ENCODE measurements around the gene PEX11G.

PEX11G gene

GRCh38 chr19:7492558-7492957 lies 3.7 kb upstream of the PEX11G start:
- DNase-seq, result no peak

DNA sequence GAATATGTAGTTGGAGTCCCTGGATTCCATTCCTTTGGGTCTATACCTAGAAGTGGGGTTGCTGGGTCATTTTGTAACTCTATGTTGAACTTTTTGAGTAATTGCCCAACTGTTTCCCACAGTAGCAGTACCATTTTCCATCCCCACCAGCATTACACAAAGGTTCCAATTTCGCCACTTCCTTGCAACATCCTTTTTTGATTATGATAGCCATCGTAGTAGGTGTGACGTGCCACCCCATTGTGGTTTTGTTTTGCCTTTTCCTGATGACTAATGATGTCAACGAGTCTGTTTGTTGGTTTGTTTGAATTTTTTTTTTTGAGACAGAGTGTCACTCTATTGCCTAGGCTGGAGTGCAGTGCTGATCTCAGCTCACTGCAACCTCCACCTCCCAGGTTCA lies 3.3 kb upstream of the PEX11G start:
- peak; percentile 57 for DNase-seq

- DNase-seq, result no peak
These were observed 792 bp upstream of the PEX11G start for GRCh38 chr19:7489609-7490044.

DNA sequence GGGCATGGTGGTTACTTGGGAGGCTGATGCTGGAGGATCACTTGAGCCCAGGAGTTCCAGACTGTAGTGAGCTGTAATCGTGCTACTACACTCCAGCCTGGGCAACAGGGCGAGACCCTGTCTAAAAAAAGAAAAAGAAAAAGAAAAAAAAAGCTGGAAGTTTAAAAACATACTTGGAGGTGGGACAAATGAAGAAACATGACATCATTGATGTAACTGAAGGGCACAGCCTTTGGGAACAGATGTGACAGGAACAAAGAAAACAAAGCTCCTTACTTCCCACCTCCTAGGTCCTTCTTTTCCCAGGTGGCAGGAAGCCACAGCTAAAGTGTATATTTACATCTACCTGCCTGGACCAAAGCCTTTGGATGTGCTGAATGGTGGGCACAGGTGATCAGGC lies 1.9 kb downstream of the PEX11G start:
- DNase-seq, result no peak

- DNase-seq, result peak; percentile 28
These were observed 5.1 kb downstream of the PEX11G start for GRCh38 chr19:7483720-7484201.

DNA sequence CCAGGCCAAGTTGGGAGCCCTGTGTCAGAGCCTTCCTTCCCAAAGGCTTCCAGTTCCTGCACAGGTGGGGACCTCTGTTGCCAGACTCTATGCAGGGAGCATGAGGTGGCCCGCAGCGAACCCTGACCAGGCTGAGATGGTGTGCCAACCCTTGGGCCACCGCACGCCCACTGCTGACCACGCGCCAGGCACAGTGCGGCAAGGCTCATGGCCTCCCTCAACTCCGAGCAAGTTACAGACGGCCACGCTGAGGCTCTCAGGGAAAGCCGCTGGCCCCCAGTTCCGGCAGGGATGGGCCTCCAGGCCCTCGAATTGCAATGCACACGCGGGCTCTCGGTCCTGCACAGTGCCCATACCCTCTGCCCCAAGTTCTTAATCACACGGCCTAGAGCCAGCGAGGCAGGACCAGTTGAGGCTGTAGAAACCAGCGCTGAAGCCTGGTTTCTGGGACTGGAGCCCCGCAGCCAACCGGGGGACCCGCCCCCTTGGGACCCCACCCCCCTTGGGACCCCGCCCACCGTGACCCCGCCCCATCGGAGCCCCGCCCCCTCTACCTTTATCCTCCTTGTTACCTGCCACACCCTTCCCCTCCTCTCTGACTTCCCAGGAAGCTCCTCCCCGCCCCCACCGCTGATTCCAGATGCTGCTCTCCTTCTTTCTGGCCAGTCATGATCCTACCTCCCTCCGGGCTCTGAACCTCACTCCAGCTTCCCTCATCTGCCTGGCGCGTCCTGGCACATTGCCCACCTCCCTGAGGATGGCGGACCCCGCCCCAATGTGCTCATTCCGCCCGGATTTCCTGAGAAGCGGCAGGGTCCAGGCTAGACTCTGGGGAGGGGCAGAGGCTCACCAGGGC lies 6.0 kb downstream of the PEX11G start:
- no peak for DNase-seq

- DNase-seq, result no peak
These were observed 7.9 kb downstream of the PEX11G start for GRCh38 chr19:7480970-7481255.

DNA sequence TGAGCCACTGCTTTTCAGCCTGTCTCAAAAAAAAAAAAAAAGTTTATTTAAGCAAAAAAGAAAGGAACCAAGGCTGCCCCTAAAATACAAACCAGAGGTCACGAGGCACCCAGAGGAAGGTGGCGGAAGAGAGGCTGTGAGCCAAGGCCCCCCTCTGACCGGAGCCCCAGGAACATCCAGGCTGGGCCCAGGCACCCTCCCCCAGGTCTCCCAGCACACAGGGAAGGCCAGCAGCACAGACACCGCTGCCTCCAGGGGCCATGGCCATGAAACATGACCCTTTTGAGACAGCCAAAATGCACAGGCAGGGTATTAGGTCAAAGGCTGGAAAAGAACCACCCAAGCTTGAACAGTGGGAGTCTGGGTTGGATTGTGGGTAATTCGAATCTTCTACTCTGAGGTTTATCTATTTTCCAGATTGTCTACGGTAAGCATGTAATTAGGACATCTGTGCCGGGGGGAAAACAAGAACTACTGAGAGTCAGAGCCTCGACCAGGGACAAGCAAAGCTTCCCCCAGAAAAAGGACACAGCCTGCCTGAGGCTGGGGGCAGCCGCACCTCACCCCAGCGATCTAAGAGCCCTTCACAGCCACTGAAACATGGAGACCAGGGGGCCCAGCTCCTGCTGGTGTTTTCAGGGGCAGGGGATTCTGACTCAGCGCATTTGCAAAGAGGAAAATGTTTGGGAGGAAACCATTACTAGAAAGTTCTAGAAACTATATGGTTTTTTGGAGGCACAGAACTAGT lies 8.4 kb downstream of the PEX11G start:
- DNase-seq, result no peak

GRCh38 chr19:7478843-7479227 lies 10.0 kb downstream of the PEX11G start:
- DNase-seq, result no peak

- DNase-seq, result no peak
These were observed 10.5 kb downstream of the PEX11G start for GRCh38 chr19:7478173-7478842.

GRCh38 chr19:7477758-7478157 lies 11.1 kb downstream of the PEX11G start:
- DNase-seq, result no peak

DNA sequence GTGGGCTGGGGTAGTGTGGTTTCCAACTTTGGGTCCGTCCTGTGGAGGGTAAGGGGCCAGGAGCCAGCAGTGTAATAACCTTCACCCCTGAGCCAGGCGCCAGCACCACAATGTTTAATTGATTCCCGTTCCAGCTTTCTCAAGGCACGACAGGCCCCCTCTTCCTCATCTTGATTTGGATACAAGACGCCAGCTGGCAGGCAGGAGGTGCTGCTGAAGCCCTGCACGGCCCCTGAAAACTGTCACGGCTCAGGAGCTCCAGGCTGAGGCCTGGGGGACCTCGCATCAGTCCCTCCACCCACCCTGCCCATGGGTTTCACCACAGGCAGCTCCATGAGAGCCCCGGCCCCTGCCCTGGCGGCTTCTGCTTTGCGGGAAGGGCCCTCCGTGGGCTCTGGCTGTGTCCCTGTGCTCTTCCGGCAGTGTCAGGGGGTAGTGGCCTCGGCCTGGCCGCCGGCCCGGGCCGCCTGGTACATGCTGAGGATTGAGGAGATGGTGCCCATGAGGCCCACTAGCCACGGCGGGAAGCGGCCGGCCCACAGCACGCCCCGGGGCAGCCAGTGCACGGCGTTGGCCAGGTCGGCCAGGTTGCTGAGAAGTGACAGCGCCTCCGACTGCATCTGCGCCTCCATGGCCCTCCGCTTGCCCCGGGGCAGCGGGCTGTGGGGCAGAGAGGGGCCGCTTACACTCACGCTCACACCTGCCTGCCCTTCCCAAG lies 11.9 kb downstream of the PEX11G start:
- no peak for DNase-seq

DNA sequence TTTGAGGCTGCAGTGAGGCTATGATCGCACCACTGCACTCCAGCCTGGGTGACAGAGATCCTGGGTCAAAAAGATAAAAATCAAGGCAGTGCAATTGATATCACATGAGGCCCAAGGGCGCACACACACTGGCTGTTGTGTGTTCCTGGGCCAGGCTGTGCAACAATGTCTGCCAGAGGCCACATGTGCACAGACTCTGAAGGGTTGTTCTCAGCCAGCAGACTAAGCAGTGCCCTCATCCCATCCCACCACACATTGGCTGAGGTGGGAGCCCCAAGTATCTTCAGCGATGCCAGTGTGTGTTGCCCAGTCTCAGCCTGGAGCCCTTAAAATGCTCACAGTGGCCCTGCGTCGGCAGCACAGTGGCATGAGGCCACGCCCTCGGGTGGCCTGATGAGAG lies 12.6 kb downstream of the PEX11G start:
- DNase-seq, result peak; percentile 23

DNA sequence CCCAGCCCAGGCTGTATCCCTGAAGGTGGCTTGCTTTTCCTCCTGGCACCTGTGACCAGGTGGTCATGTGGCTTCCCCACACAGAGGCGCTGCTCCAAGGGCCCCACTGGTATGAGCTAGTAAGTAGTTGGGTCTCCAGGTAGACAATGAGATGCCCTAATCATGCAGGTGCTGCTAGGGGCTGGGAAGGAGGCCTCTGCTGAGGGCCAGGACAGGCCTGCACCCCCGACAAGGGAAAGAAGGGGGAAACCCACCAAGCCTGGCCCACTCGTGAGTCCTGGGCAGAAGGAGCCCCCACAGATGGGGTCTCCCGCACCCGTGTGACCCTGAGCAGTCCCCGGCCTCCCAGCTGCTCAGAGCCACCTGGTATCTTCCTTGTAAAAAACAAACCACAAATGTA lies 13.2 kb downstream of the PEX11G start:
- DNase-seq, result no peak

- no peak for DNase-seq
These were observed 16.9 kb downstream of the PEX11G start for GRCh38 chr19:7471696-7472615.

GRCh38 chr19:7470540-7471305 lies 18.1 kb downstream of the PEX11G start:
- no peak for DNase-seq

GRCh38 chr19:7469669-7470285 lies 19.1 kb downstream of the PEX11G start:
- DNase-seq, result no peak

- DNase-seq, result no peak
These were observed 20.0 kb downstream of the PEX11G start for GRCh38 chr19:7468840-7469239.

GRCh38 chr19:7467009-7467989 lies 21.5 kb downstream of the PEX11G start:
- no peak for DNase-seq

All from hematopoietic multipotent progenitor cell treated with erythropoietin and hydrocortisone succinate and interleukin-3 and kit ligand, for 8 days (in vitro differentiated cells).